HEK293 (cell line): ENCODE results near the gene CPSF6.
A peak's percentile ranks its signal among the peaks of the same experiment; 100 is the strongest.

Experiments
- CTCF ChIA-PET: fragments of 350-600 bp; formaldehyde crosslinking; extraction: SDS; loops from one replicate; lab custom pipeline; 2021; ENCODE audit warnings: antibody characterized with exemption; lab: Yijun Ruan, JAX
- POLR2A ChIA-PET: fragments of 300-600 bp; formaldehyde crosslinking; extraction: SDS; loops from one replicate; lab custom pipeline; 2020; ENCODE audit warnings: antibody characterized with exemption, inconsistent platforms; lab: Yijun Ruan, JAX
- H3K27ac ChIP-seq: fragments of 200-500 bp; sonication (Bioruptor generic); 2 replicates; pipeline ENCODE4 v1.5.1; 2014; ENCODE audit warnings: low read depth, low read length, control low read depth, inconsistent platforms; ENCODE audit errors: extremely low read depth
- H3K36me3 ChIP-seq, 2 experiments: fragments of 200-500 bp in 1 of 2; sonication (Bioruptor generic) in 1 of 2; 1 replicate in 1 of 2; 2 replicates in 1 of 2; pipeline ENCODE4 v1.5.1; 2014 to 2017; ENCODE audit warnings: inconsistent platforms in 2 of 2, low read length in 2 of 2; ENCODE audit not compliant: control insufficient read depth in 2 of 2, insufficient read depth in 1 of 2
- H3K4me1 ChIP-seq: fragments of 200-500 bp; sonication (Bioruptor generic); 2 replicates; pipeline ENCODE4 v1.5.1; 2014; ENCODE audit warnings: mild to moderate bottlenecking, low read length, inconsistent platforms; ENCODE audit not compliant: control insufficient read depth, insufficient read depth
- H3K4me3 ChIP-seq: 2 replicates; pipeline ENCODE4 v1.5.1; 2011; ENCODE audit warnings: low read depth, mild to moderate bottlenecking, control low read depth, low read length, moderate library complexity
- H3K9me3 ChIP-seq: fragments of 200-500 bp; sonication (Bioruptor generic); 2 replicates; pipeline ENCODE4 v1.5.1; 2014; ENCODE audit warnings: low read depth, low read length, inconsistent platforms; ENCODE audit not compliant: control insufficient read depth, insufficient read depth
- GLI2 ChIP-seq: fragments of 450-650 bp; formaldehyde crosslinking; IDR thresholded peaks from 2 replicates; pipeline ENCODE4; 2017; ENCODE audit warnings: missing biosample characterization, missing genetic modification characterization, low read depth, borderline replicate concordance
- PRDM10 ChIP-seq: fragments of 450-650 bp; formaldehyde crosslinking; IDR thresholded peaks from 2 replicates; pipeline ENCODE4 v1.5.1; 2016; ENCODE audit warnings: missing biosample characterization, missing genetic modification characterization
- PRDM2 ChIP-seq: fragments of 450-650 bp; formaldehyde crosslinking; IDR thresholded peaks from 2 replicates; pipeline ENCODE4 v1.5.1; 2016; ENCODE audit warnings: missing biosample characterization, missing genetic modification characterization, borderline replicate concordance
- SCRT1 ChIP-seq: fragments of 450-650 bp; formaldehyde crosslinking; IDR thresholded peaks from 2 replicates; pipeline ENCODE4 v1.5.1; 2016; ENCODE audit warnings: missing biosample characterization, missing genetic modification characterization, borderline replicate concordance
- SETDB1 ChIP-seq: IDR thresholded peaks from one replicate; pipeline ENCODE4 v1.6.1; 2017; ENCODE audit warnings: mild to moderate bottlenecking, low read length, moderate library complexity, mixed read lengths; ENCODE audit not compliant: insufficient read length
- WT1 ChIP-seq: fragments of 450-650 bp; formaldehyde crosslinking; IDR thresholded peaks from 2 replicates; pipeline ENCODE4 v1.5.1; 2016; ENCODE audit warnings: missing biosample characterization, missing genetic modification characterization
- ZBTB44 ChIP-seq: fragments of 450-650 bp; IDR thresholded peaks from 2 replicates; pipeline ENCODE4 v1.5.1; 2018; ENCODE audit warnings: missing biosample characterization, mild to moderate bottlenecking, missing genetic modification characterization
- ZFP69B ChIP-seq: fragments of 450-650 bp; formaldehyde crosslinking; IDR thresholded peaks from 2 replicates; pipeline ENCODE4 v1.5.1; 2016; ENCODE audit warnings: missing biosample characterization, missing genetic modification characterization
- ZNF184 ChIP-seq: fragments of 450-650 bp; IDR thresholded peaks from 2 replicates; pipeline ENCODE4 v1.5.1; 2018; ENCODE audit warnings: missing biosample characterization, mild to moderate bottlenecking, missing genetic modification characterization
- ZNF19 ChIP-seq: fragments of 450-650 bp; formaldehyde crosslinking; IDR thresholded peaks from 2 replicates; pipeline ENCODE4; 2016; ENCODE audit warnings: missing biosample characterization, missing genetic modification characterization, low read depth
- ZNF335 ChIP-seq: fragments of 450-650 bp; formaldehyde crosslinking; conservative IDR thresholded peaks from 2 replicates; pipeline ENCODE4 v1.5.1; 2016; ENCODE audit warnings: missing biosample characterization, missing genetic modification characterization
- ZNF37A ChIP-seq: fragments of 450-650 bp; IDR thresholded peaks from 2 replicates; pipeline ENCODE4 v1.5.1; 2018; ENCODE audit warnings: missing biosample characterization, missing genetic modification characterization
- ZNF529 ChIP-seq: fragments of 450-650 bp; formaldehyde crosslinking; IDR thresholded peaks from 2 replicates; pipeline ENCODE4 v1.5.1; 2017; ENCODE audit warnings: missing genetic modification characterization, missing biosample characterization; ENCODE audit not compliant: insufficient replicate concordance
- ZNF561 ChIP-seq: fragments of 450-650 bp; IDR thresholded peaks from 2 replicates; pipeline ENCODE4 v1.5.1; 2018; ENCODE audit warnings: missing biosample characterization, missing genetic modification characterization, borderline replicate concordance
- ZNF629 ChIP-seq: fragments of 450-650 bp; formaldehyde crosslinking; IDR thresholded peaks from 2 replicates; pipeline ENCODE4 v1.5.1; 2017; ENCODE audit warnings: missing biosample characterization, missing genetic modification characterization
- ZNF76 ChIP-seq: fragments of 450-650 bp; formaldehyde crosslinking; IDR thresholded peaks from 2 replicates; pipeline ENCODE4; 2016; ENCODE audit warnings: low read depth, missing biosample characterization, missing genetic modification characterization, borderline replicate concordance

Gene CPSF6

GRCh38 chr12:69214169-69214568 lies 25.2 kb upstream of the CPSF6 start (continued):
- no peak for TF ChIP-seq GLI2 (tag by site-specific recombination)
- no peak for TF ChIP-seq ZNF561
- no peak for TF ChIP-seq ZNF37A (tag by site-specific recombination)
- no peak for TF ChIP-seq ZNF19 (tag by site-specific recombination)

- Histone ChIP-seq H3K36me3 (no peaks in the 10 kb centered on the region), H3K27ac (no peak overlapping the region), H3K9me3 (no peaks in the 10 kb centered on the region), H3K4me1 (no peaks in the 10 kb centered on the region), H3K4me3 (no peak overlapping the region)
- ChIA-PET POLR2A (no interaction called here), CTCF (no interaction called here)
- TF ChIP-seq WT1 (tag by site-specific recombination) = no peak
Measured at GRCh38 chr12:69225251-69225910, 14.0 kb upstream of the CPSF6 start.

GRCh38 chr12:69231479-69231878 lies 7.9 kb upstream of the CPSF6 start:
- ChIA-PET POLR2A (no interaction called here), CTCF (interaction anchor here (0.6 kb wide), 1 partner anchor 10 kb away, joined by 9 read pairs; no protein-coding TSS in a partner anchor)
- H3K4me3 ChIP-seq = no peak overlapping the region
- TF ChIP-seq SCRT1 (no peak), SETDB1 (peak; percentile 48)
- no peaks in the 10 kb centered on the region for H3K36me3 ChIP-seq
- H3K27ac ChIP-seq = no peak overlapping the region
- H3K9me3 ChIP-seq = no peaks in the 10 kb centered on the region
- no peaks in the 10 kb centered on the region for H3K4me1 ChIP-seq

- H3K36me3 ChIP-seq = peaks cover 2 to 7% of the 10 kb centered on the region in 2 experiments; a peak in 2 of 3 replicates
- no peaks in the 10 kb centered on the region for H3K9me3 ChIP-seq
- ChIA-PET CTCF (no interaction called here), POLR2A (no interaction called here)
- H3K4me1 ChIP-seq = peaks cover 10% of the 10 kb centered on the region
- peak overlapping the region; percentile 97; the same call in 1 of the 2 replicates for H3K27ac ChIP-seq
- H3K4me3 ChIP-seq = peak overlapping the region; percentile 46
- no peak for TF ChIP-seq ZNF76 (tag by site-specific recombination)
- TF ChIP-seq ZNF629 (tag by site-specific recombination) = no peak
- peak; percentile 98 for TF ChIP-seq ZFP69B (tag by site-specific recombination)
- no peak for TF ChIP-seq PRDM2 (tag by site-specific recombination)
- TF ChIP-seq ZNF184 = no peak
- no peak for TF ChIP-seq ZNF529
- TF ChIP-seq ZNF335 (tag by site-specific recombination) = peak; percentile 74
- 0 out of 2 replicates have a peak, but pooled peaks have one; percentile 29 for TF ChIP-seq PRDM10 (tag by site-specific recombination)
- 0 out of 2 replicates have a peak, but pooled peaks have one; percentile 26 for TF ChIP-seq WT1 (tag by site-specific recombination)
- no peak for TF ChIP-seq ZBTB44 (tag by site-specific recombination)
Measured at GRCh38 chr12:69238589-69239351, 599 bp upstream of the CPSF6 start.
